HG02623 (cell line): ENCODE measurements around the gene CRIP1.

Experiments used
- ATAC-seq: cut with Tn5 transposase; IDR thresholded peaks from one replicate; pipeline ENCODE4 v1.9.1; 2021; ENCODE audit warnings: moderate library complexity; ENCODE audit not compliant: unreplicated experiment

CRIP1 gene

DNA sequence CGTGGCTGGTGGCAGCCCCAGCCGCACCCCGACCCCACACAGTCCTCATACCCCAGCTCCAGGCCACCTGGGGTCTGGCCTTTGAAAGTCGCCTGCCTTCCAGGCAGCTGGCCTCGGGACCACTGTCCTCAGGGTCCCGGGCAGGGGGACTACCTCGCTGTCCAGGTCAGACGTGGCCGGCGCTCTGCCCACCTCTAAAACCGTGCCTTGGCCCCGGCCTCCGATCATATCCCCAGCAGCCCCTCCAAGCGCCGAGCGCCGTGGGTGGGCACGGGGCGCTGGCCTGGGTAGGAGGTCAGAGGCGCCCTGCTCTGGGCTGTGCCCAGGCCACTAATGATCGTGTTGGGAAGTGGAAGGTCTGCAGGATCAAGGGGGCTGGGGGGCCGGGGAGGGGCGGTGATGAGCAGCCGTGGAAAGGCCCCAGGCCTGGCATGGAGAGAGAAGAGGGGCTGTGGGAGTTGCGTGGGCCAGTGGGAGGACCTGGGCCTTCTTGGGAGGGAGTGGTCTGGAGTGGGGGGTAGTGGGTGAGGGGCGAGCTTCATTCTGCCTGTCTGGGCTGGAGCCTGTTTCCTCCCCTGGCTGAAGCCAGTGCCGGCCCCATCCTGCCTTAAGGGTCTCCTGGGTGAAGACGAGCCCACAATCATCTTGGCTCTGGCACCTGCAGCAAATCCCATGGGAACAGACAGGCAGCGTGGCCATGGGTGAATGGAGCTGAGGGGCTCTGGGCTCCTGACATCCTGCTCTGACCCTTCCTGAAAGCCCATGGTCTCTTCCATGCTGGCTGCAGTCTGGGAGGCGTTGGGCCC is 44.6 kb downstream of the CRIP1 start:
- ATAC-seq = no peak

GRCh38 chr14:105531894-105532623 is 45.4 kb downstream of the CRIP1 start:
- no peak for ATAC-seq

DNA sequence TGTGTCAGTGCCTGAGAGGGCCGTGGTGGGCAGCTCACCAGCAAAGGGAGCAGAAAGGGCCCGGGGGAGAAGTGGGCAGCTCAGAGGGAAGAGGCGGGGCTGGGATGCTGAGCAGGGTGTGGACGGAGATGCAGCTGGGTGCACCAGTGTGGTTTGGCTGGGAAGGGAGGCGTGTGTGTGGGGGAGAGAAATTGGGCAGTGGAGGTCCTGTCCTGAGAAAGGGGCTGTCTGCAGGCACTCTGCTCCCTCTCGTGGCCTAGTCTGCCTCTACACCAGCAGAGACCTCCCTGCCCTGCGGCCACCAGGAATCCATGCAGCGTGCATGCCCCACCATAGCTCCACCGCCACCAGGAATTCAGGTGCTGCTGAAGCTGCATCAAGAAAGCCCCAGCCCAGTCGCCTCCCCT is 46.1 kb downstream of the CRIP1 start:
- no peak for ATAC-seq

- ATAC-seq = no peak
Measured at GRCh38 chr14:105533391-105533790, 46.7 kb downstream of the CRIP1 start.

- no peak for ATAC-seq
Measured at GRCh38 chr14:105533811-105534498, 47.3 kb downstream of the CRIP1 start.

DNA sequence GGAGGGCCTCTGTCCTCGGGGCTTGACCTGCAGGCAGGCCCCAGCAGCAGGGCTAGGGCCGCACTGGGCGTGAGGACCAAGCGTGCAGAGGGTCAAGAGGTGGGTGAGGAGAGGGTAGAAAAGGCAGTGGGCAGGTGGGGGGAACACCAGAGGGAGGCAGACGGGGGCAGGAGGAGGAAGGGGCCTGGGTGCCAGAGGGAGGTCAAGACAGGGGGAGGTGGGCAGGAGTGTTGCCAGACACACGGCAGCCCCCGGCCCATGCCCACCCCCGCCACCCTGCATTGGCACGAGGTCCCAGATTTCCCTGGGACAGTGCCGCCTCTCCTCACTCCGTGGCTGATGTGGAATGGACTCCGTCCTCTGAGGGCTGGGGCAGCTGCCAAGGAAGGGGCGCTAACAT is 47.9 kb downstream of the CRIP1 start:
- no peak for ATAC-seq

DNA sequence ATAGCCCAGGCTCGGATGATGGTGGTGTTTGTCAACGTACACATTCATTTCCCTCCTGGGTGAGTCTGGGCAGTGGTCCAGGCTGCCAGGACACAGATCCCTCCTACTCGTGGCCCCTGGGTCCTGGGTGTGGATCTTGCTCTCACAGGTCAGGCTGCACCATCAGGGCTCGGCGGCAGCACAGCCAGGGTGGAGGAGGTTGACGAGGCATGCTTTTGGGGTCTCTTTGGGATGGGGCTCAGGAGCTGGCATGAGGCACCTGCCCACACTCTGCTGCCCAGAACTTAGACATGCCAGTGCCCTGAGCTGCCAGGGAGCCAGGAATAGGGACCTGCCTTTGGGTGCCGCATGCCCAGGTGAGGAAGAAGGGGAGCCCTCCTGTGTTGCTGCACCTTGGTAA is 49.4 kb downstream of the CRIP1 start:
- ATAC-seq = no peak

- no peak for ATAC-seq
Measured at GRCh38 chr14:105536691-105537579, 50.2 kb downstream of the CRIP1 start.

- ATAC-seq = no peak
Measured at GRCh38 chr14:105537580-105538474, 51.1 kb downstream of the CRIP1 start.
